LNCAP (cell line): ENCODE measurements around the gene CYGB.

ENCODE experiments used
- TF ChIP-seq, protein P1 (sequence below): fragments of 450-650 bp; IDR thresholded peaks from 2 replicates; pipeline ENCODE4 v1.5.1; 2017; ENCODE audit warnings: mild to moderate bottlenecking

The CYGB gene

DNA sequence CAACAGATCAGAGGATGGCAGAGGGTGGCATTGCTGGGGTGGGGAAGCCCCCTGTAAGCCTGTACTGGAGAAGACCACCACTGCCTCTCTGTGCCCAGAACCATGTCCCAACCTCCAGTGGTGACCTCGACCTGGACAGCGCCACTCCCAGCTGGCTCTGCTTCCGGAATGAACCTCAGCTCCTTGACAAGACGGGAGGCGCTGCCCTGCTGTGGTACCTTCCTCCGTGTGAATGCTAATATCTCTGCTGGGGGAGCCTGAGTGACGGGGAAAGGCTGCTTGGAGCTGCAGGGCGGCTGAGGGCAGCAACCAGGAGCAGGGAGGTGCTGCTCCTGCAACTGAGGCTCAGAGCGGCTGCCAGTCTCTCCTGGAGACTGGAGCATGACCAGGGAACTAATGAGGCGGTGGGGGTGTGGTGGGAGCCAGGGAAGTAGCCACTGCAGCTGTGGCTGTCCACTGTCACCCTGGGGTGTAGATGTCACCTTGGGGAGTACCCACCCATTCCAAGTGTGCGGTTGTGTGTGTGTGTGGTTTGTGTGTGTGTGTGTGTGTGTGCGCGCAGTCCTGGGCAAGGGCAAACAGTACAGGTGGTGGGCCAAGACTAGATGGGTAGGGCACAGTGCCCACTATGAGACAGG lies 8.5 kb upstream of the CYGB start:
- TF ChIP-seq, protein P1, sequence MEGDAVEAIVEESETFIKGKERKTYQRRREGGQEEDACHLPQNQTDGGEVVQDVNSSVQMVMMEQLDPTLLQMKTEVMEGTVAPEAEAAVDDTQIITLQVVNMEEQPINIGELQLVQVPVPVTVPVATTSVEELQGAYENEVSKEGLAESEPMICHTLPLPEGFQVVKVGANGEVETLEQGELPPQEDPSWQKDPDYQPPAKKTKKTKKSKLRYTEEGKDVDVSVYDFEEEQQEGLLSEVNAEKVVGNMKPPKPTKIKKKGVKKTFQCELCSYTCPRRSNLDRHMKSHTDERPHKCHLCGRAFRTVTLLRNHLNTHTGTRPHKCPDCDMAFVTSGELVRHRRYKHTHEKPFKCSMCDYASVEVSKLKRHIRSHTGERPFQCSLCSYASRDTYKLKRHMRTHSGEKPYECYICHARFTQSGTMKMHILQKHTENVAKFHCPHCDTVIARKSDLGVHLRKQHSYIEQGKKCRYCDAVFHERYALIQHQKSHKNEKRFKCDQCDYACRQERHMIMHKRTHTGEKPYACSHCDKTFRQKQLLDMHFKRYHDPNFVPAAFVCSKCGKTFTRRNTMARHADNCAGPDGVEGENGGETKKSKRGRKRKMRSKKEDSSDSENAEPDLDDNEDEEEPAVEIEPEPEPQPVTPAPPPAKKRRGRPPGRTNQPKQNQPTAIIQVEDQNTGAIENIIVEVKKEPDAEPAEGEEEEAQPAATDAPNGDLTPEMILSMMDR: no peak

DNA sequence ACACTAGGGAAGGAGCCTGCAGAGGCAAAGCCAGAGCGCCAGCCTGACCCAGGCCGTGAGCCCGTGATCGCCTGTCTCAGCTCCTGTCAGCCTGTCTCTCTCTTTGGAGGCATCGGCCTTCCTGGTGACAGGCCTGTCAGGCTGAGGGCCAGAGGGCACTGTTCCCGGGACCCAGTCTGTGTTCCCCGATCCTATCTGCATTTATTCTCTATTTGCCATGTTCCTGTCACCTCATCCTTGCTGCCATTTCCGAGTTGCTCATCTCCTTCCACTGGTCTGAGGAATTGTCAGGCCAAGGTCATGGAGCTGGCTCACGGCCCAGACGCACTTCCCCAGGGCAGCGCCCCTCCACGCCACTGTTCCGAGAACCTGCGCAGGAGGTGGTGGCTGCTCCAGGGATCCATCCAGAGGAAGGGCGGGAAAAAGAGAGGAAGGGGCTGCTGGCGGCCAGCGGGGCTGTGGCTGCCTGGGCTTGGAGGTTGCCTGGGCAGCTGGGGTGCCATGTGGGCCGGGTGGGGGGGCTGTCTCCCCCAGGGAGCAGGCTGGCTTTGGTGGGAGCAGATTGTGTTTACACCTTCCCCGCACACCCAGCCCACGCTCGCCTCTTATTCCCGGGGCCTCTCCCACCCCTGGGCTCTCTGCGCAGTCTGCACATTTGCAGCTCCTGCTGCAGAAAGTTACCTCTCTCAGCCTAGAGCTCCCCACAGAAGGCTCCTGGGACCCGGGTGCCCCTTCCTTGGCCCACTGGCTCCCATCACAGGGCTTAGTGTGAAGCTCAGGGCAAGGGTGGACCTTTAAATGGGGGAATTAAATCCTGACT lies 7.2 kb upstream of the CYGB start:
- TF ChIP-seq, protein P1: no peak

DNA sequence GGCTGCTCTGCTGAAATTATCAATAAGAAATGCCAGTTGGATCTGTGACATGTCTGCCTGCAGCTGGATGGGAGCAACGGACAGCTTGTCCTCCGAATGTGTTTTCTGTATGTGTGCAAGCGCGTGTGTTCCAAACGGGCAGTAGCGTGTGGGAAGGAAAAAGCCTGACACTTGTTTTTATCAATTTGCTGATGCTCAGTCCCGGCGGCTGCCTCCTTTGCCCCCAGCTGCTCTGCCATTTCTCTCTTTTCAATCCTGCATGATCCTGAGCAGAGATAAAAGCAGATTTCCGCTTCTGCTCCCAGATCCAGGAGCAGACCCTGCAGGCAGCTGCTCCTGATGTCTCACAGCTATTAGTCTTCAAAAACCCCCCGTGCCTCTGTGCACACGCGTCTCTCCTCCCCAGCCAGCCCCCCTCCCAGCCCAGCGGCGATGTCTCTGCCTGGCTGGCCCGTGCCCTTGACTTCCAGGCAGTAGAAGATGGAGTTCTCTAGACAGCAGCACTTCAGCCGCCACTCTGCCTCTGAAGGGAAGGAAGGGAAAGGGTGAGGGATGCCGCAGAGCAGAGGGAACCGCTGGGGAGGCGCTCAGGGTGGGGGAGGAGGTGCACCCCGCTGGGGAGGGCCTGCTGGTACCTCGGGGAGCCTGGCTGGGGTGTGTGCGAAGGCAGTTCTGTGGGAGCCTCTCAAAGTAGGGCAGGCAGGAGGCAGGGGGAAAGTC lies 6.5 kb upstream of the CYGB start:
- TF ChIP-seq, protein P1: no peak

DNA sequence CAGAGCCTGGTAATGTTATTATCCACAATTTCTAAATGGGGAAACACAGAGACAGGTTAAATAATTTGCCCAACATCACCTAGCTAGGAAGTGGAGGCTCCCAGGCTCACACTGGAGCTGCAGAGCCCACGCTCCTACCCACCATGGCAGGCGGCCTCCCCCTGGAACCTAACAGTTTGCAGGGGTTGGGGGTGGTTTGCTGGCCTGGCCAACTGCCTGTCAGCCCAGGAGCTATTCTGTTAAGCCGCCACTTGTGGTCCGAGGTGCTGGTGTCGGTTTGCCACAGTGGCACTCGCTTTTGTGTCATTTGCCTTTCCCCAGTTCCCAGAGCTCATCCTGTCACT lies 5.9 kb upstream of the CYGB start:
- TF ChIP-seq, protein P1: no peak

DNA sequence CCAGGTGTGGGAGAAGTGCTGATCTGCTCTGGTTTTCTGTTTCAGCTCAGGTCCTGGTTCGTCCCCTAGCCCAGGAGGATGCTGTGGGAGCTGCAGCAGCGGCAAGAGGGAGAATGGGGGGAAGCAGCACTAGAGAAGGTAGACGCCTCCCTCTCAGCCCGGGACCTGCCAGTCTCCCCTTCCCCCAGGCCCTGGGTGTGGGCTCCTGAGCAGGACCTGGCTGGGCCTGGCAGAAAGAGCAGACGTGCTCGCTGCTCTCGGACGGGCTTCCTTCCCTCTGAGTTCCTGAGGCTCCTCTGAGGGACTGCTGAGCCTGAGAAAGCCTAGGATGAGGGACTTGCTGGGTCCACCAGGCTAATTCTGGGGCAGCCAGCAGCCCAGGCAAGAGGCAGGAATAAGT lies 5.5 kb upstream of the CYGB start:
- TF ChIP-seq, protein P1: no peak

DNA sequence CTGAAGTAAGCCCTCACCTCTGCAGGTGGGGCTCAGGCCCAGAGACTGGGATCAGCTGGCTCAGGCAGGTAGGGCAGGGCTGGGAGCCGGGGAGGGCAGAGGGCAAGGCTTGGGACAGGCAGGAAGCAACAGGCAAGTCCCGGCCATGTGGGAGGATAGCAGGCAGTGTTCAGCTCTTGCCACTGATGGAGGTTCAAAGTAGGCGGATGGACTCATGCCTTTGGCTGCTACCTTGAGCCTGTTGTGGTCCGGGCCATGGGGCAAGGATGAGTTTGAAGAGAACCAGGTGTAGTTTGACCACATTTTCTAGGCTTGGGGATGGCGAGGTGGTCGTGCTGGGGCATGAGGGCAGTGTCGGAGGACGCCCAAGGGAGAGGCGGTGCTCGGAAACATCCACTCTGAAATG lies 5.1 kb upstream of the CYGB start:
- TF ChIP-seq, protein P1: no peak

DNA sequence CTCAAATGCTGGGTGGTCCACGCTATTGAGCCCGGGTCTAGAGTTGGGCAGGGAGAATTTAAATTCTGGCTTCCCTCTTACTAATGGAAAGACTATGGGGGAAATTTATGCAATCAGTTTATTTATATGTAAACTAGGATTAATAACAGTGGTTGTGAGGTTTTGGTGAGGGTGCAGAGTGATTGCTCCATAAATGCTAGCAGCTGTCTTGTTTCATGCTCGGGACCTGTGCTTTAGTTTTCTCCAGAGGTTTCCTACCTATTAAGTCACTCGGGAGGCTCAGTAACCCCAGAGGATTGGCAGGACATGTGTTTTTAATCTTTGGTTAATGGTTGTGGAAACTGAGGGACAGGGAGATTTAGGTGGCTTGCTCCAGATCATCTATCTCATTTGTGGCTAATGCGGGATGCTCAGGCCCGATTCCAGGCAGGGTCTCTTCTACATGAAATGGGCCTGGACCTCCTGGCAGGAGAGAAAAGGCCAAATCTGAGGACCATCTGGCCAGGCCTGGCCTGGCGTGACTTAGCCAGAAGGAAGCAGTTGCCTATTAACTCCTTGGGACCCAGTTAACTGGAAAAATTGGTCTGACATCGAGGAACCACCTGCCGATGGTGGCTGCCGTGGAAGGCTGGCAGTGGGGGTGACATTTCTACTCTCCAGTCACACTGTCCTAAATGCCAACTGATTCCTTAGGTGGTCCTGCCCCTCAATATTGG lies 4.4 kb upstream of the CYGB start:
- TF ChIP-seq, protein P1: no peak
